ENCODE measurements around the gene CFAP57. TPM values are rescaled to one million over a fixed set of nuclear protein-coding genes. Genes with fewer than 3 reads are reported as not detected.

CFAP57 gene
- total and polyA plus RNA-seq, 2 of the 8 experiments (the other 6 are each of a cell fraction or from before 2014, with no cell fraction given): 0.20 to 0.80 TPM

- TF ChIP-seq GTF2F1 (IDR thresholded peaks at IDR 0.05; ENCODE audit: borderline replicate concordance, low read depth, low read length) (no peak), TCF12 (IDR thresholded peaks at IDR 0.05; ENCODE audit: low read depth, low read length) (no peak), CTBP2 (IDR thresholded peaks at IDR 0.05; ENCODE audit: borderline replicate concordance, insufficient read depth, insufficient read length, low read length) (no peak), FOSL1 (IDR thresholded peaks at IDR 0.05; ENCODE audit: insufficient read depth, low read depth, low read length) (no peak), POU5F1 (IDR thresholded peaks at IDR 0.05; ENCODE audit: low read depth, low read length) (no peak), YY1 (IDR thresholded peaks at IDR 0.05; ENCODE audit: low read depth, low read length) (no peak)
Measured at GRCh38 chr1:43288785-43289706, 116.9 kb downstream of the CFAP57 start (continued).

Data from H1 (cell line).